Stimulated activated CD4-positive, alpha-beta T cell treated with anti-CD3 and anti-CD28 coated beads, Interleukin-15, amount 100 ng/mL, for 1 hour (primary cell): ENCODE measurements around the gene MEGF8.

Experiments used
- DNase-seq, 2 donors: peaks; one replicate each; pipeline ENCODE4 v3.0.0-alpha.2; 2020; ENCODE audit warnings: low read depth in 1 of 2, low spot score in 1 of 2

Gene MEGF8

DNA sequence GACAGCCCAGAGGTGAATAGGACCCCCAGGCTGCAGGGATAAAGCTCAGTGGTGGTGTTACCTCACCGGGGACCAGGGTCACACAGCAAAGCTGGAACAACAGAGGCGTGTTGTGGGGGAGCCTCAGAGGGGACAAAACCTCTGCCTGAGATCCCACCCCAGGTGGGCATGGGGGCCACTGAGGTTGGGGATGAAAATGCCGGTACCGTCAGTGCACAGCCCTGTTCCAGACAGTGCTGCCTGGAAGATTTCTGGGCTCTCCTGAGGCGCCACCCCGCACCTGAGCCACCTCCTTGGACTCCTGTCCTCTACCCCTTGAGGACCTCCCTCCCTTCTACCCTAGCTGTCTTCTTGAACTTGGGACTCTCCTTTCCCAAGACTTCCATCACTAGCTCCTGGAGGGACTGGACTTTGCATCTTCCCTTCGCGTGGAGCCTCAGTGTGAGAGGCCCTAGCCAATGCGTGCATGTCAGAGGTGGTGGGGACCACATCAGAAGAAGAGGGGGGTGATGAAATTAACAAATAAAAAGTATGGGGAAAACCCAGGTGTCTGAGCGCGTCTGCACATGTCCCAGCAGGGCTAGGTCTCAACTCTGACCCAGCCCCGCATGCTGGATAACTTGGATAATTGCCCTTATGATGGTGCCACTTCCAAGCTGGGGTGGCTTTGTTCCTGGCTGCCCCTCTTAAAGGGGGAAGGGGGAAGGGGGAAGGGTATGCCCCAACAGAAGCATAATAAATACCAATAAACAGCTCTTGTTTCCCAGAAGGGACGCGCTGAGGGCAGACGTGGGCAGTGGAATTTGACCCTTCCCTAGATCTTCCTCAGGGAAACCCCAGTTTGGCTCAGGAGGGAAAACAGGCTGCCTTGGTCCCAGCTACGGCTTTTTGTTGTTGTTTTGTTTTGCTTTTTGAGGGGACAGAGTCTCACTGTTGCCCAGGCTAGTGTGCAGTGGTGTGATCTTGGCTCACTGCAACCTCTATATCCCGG, 53.1 kb downstream of the MEGF8 start:
- no peak for DNase-seq

DNA sequence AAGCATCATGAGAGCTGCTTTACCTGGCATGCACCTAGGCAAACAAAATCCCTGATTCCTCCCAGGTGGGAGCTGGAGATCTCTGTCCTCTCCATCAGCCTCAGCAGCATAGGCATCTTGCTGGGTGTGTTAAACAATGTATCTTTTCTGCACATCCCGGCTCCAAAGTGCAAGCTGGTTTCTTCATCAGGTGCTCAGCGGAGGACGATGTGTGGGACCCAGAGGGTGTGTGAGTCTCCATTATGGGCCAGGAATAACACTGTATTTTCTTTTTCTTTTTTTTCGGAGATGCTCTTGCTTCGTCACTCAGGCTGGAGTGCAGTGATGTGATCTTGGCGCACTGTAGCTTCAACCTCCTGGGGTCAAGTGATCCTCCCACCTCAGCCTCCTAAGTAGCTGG, 54.7 kb downstream of the MEGF8 start:
- no peak for DNase-seq

DNA sequence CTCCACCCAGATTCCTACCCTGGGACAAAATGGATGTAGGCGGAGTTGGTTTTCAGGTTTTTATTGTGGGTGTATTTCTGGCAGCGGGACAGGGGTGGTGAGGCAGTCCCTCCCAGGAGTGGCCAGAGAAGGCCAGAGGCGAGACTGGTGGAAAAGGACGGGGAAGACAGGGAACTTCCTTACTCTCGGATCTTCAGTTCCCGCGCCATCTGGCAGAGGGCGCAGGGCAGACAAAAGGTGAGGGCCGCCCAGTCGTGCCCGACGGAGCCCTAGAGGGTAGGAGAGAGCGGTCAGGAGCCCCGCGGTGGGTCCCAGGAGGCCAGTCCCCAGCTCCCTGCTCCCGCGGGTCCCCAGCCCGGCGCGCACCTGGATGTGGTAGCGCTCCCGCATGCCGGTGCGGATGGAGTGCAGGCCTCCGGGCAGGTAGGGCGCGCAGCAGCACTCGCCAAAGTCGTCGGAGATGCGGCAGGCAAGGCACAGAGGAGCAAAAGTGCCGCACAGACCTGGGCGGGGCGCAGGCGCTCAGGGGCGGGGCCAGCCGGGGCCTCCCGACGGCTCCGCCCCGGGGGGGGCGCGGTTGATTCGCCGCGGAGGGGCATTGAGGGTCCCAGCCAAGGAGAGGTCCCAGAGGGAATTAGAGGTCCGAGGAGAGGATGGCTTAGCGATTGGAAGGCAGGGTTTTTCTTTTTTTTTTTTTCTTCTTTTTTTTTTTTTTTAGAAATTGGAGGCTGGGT, 61.7 kb downstream of the MEGF8 start:
- DNase-seq, result peak; percentile 32 to 60

DNA sequence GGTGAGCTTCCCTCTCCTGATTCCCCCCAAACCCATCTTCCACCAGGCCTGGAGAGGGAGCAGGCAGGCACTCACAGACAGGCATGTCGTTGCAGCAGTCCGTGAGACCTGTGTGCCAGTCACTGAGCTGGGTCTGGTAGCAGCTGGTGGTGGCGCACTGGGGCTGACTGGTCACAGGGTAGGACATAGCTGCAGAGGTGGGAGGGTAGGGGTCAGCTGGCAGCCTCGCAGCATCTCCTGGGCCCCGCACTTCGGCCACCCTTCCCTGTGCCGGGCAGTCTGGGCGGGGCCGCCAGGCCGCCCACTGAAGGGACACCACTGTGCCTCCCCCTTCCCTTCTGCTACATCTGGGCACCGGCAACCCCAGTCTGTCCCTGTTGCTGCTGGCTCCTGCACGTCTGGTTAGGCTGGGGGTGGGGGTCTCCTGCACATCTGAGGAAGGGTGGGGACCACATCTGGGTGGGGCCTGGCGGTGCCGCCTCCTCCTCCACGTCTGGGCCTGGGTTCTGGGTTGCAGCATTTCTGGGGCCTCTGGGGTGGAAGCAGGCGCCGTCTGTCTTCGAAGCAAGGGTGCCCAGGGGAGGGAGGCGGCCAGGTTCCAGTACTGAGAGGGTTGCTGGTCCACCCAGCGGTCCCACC, 63.5 kb downstream of the MEGF8 start:
- no peak for DNase-seq

DNA sequence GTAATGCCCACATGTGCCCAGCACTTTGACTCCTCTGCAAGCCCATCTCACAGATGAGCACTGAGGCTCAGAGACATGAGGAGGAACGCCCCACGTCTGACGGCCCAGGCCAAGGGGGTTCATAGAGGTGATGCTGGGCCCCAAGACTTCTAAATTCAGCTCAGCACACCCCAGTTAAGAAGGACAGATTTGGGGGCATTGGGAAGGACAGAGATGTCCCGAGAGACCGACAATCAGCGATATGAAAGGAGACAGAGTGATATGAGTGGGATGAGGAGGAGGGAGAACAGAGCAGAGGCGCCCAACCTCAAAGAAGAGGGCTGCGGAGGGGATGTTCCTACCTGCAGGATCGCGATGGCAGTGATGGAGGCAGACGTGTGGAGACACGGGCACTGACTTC, 64.5 kb downstream of the MEGF8 start, which contains the start of gene CNFN:
CNFN (minus strand) TSS at position 399 of the 400 bp plus-strand sequence. CDS start 1,260 bp downstream, outside the sequence.
- no peak for DNase-seq

DNA sequence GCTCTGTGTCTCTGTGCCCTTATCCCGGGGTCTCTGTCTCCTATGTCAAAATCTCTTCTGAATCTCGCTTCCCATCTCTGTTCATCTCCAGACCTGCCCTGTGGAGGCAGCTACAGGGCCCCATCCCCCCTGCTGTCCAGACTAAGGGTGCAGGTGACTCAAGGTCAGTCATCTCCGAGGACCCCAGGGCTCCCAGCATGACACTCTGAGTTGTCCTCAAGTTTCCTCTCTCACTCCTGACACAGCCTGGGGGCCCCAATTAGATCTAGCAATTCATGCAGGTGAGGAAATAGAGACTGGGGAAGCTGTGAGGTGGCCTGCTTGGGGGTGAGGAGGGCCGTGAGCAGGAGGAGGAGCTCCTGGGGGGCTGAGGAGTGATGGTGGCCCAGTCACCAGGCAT, 66.7 kb downstream of the MEGF8 start:
- no peak for DNase-seq

DNA sequence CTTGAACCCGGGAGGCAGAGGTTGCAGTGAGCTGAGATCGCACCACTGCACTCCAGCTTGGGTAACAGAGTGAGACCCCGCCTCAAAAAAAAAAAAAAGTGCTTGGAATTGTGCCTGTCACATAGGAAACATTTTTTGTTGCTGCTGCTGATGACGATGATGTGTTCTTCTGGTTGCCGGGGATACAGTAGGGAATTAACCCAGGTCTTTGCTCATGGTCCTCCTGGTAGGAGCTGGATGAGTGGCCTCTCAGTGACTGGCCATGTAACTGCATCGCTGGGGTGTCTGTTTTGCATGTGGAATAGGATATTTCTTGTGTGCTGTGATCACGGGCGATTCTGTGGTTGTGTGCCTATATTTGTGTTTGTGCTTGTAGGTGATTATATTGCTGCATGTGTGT, 69.3 kb downstream of the MEGF8 start:
- DNase-seq, result no peak

DNA sequence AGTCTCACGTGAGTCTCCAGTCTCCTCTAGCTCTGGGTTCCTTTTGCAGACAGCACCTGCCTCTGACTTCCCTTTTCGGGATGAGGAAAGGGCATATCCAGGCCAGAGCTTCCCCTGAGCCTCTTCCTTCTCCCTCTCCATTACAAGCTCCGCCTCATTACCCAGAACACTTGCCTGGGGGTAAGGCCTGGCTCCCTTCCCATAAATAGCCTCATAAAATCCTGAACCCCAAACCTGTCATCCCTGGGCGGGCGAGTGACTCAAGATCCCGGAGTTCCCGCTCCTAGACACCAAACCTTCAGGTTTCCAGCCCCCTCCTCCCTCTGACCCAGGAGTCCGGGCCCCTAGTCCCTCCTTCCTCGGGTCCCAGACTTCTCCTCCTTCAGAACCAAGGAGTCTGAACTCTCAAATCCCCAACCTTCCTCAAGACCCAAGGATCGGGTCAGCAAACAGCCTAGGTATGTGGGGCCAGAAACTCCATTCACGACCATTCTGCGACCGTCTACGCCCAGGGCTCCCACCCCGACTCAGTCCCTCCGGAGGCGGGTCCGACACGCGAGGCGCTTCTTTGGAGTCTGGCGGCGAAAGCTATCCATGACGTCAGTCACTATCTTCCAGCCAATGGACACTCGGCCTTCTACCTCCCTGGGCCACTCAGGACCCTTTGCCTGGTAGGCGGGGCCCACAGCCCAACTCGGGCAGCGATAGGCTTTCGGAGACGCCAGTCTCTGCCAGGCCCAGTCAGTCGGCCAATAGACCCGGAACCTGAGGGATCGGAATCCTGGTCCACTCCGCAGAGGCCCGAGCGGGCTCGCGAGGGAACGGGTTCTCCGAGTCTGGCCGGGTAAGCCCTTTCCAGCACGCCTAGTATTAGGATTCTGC, 71.2 kb downstream of the MEGF8 start:
- DNase-seq, result peak; percentile 80 to 91

DNA sequence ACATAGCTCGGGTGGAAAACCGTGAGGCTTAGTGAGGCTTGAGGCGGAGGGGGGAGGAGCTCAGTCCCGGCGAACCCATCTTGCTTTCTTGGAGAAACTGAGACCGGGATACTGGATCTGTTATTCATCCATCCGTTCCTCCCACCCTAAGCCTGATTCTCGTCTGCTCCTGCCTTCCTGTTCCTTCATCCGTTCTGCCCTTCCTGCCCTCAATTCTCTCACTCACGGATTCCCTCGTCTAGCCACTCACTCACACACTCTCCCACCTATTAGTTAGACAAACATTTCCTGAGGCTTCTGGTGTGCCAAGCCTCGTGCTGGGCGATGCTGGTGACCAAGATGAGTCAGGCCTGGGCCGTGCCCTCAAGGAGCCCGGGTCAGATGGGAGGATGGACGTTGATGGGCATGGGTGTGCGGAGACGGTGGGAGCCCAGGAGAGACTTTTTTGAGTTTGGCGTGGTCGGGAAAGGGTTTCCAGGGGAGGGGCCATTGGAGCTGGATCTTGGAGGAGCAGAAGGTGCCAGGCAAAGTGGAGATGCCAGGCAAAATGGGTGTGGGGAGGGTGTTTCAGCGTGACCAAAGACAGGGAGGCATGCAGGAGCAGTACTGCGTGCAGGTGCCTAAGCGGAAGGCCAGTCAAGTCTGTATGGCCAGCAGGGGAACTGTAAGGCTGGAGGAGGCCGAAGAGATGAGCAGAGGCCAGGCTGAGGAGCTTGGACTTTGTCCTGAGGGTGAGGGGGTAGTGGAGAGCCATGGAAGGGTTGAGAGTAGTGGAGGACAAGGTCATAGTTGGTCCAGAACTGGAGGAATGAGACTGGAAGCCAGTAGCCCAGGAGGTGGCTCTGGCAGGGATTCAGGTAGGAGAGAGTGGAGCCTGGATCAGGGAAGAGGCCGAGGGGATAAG, 72.1 kb downstream of the MEGF8 start:
- DNase-seq, result no peak

DNA sequence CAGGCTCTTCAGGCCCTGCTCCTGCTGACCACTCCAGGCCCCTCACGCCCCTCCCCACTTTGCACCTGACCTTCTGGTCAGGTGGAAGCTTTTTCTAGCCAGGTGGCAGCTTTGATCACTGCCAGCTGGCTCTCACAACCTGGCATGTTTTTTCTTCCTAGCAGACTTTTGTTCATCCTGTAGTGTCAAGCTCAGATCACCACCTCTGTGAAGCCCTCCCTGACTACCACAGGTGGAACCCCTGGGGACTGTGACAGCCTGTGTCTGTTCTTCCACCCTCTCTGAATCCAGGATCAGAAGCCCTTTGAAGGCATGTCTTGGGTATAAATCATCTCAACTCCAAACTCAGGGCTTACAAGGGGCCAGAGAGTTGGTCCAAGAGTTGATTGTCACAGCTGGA, 75.0 kb downstream of the MEGF8 start:
- no peak for DNase-seq

DNA sequence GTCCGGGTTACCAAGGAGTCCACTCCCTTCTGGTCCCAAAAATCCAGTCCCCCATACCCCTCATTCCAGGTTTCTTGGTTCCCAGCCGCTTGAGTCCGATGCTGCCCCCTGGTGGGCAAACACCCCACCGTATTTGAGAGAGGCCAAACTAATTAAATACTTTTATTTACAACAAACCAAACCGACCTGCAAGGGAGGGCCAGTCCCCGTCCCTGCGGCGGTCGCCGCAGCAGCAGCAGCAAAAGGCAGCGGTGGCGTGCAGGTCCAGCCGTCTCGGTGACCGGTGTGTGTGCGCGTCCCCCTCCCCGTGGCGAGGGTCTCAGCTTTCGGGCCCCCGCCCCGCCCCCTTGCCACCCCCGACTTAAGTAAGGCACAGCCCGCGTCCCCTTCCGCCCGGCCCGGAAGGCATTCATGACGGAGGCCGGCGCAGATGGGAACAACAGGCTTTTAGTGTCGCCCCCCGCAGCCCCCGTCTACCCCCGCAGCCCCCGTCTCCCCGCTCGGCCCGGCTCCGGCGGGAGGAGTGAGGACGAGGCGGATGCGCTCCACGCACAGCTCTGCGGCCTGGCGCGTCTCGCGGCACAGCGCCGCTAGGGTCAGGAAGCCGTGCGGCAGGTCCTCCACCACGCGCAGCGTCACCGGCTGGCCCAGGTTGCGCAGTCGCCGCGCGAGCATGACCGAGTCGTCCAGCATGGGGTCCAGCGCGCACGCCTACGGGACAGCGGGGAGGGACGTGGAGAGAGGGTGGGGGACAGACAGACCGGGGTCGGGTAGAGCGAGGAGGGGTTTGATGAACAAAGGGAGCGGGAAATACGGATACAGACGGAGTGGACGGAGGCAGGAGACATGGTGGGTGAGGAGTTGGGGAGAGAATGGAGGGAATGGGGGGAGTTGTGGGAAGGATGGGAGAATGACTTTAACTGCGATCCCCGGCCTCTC, 76.2 kb downstream of the MEGF8 start:
- DNase-seq, result peak; percentile 56 to 70

DNA sequence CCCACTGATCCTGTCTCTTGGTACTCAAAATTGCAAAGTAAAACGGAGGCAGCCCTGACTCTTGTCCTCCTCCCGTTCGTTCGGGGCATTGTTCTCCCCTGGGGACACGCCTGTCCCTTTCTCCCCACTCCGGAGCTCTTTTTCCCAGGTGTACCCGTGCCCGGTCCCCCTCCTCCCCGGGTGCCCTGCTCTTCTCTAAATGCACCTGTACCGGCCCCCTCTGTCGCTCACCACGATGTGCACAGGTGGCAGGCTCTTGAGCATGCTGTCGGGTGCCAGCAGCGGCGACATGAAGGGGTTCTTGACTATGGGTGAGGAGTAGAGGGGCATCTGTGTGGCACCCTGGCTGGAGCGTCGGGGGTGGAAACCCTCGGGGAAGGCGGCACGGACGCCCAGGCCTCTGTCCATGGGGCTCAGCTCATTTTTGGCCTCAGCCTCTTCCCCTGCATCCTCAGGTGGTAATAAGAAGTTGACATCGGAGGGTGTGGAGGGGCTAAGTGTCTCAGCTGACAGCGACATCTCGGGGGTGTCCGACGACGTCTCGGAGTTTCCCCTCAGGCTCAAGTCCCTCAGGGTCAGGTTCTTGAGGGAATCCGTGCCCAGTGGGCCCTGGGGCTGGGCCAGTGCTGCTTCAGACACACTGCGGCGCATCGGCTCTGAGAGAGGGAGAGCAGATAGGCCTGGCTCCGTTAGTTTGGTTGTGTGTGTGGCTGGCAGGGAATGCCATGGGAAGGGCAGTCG, 77.1 kb downstream of the MEGF8 start:
- DNase-seq, result no peak

DNA sequence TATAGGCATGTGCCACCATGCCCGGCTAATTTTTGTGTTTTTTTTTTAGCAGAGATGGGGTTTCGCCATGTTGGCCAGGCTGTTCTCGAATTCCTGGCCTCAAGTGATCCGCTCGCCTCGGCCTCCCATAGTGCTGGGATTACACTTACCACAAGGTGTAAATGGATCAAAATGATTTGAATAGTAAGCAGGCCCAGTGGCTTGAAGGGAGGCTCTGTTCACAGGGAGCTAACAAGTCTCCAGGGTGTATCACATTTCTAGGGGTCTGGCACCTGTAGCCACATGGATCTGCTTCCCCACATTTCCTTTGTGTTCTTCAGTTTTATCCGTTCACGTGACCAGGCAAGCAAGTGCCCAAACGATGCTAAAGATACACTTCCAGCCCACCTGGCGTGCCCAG, 78.2 kb downstream of the MEGF8 start:
- no peak for DNase-seq

DNA sequence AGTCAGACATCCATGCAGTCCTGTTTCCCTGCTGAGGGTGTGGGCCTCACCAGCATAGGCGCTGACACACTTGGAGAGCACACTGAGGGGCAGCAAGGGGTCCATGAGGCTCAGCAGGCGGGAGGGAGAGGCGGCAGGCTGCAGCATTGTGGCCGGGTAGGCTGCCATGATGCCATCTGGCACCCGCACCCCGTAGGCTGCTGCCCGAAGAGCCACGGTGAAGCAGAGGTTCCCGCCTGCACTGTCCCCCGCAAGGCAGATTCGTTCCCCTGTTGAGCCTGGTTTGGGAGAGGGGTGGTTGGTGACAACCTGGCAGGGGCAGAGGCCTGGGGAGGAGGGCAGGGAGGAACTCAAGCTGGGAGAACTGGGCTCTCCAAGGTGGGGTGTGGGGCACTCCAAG, 80.7 kb downstream of the MEGF8 start:
- DNase-seq, result no peak

DNA sequence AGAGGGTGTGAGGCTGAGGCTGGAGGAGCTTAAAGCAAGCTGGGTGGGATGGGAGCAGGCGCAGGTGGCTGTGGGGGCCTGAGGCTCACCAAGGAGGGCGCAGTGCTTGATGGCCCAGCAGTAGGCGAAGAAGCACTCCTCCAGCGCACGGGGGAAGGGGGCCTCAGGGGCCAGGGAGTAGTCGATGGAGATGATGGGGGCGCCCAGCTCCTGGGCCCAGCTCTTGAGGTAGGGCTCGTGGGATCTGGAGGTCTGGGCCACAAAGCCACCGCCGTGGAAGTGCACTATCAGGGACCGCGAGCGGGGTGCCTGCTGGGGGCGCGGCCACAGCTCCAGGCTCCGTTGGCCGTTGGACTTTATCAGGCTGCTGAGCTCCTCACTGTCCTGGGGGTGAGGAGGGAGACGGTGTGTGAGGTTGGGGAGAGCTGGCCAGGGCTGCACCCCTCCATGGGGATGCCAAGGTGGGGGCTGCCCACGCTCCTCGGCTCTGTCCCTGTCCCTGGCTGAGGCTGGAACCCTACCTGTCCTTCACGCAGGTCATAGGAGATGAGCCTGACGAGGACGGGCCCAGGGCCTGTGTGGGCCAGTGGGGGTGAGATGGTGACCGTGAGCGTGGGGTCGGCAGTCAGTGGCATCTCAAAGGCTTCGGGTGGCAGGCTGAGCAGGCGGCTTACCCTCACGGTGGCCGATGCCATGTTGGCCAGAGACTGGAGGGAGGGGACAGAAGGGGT, 81.8 kb downstream of the MEGF8 start:
- no peak for DNase-seq

DNA sequence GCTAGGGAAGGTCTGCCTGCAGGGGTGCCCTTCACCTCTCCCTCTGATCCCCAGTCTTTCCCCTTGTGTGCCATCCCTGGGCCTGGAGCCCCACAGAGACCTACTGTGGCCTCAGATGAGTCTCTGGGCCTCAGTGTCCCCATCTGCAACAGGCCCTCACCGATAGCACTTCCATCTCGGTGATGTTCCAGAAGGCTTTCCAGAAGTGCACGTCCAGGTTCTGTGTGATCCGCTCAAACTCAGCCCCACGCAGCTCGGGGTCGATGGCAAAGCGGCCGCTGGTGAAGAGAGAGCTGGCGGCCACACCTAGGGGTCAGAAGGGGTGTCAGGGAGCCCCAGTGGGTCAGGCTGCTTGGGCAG, 82.4 kb downstream of the MEGF8 start:
- DNase-seq, result no peak

DNA sequence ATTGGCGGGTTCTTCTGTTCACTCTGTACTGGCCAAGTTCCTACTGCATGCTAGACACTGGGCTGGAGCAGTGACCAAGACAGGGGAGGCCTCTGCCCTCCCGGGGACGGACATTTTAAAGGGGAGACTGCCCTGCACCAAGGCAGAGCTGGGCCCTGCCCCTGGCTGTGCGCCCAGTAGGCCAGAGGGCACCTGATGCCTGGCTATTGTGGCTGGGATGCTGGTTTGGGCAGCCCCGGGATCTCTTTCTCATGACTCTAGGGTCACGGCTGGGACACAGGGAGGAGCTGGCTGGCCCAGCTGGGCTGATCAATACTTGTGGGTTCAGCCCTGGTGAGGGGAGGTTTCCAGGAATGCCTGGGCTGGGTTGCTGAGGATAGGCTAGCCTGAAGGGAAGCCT, 84.0 kb downstream of the MEGF8 start:
- DNase-seq, result no peak
